Activated CD4-positive, alpha-beta T cell treated with anti-CD3 and anti-CD28 coated beads, Interleukin-2, amount 50 U/mL, for 16 hours (primary cell): ENCODE measurements around the gene CPED1.
"Not testable (repeated sequence)": the region's sequence is repeated elsewhere in the genome, so short reads cannot be mapped to it uniquely, and the experiment has no call there.

Experiments used
- DNase-seq: peaks from one replicate; pipeline ENCODE4 v3.0.0-alpha.2; 2020

Gene CPED1

DNA sequence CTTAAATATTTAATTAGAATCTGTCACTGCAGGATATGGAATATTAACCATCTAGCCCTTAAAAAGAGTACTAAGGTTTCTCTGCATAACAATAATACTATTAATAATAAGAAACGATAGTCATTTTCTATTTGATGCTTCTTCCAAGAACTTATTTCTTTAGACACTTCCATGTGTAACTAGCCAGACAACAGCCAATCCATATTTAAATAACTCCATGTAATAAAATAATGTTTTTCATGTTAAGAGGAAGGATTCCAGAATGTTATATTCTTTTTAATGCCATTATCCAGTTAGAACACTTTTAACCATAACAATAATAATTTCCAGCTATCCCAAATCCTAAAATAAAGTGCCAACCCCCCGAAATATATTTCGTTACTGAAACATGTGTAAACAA, 170.2 kb downstream of the CPED1 start:
- no peak for DNase-seq

DNA sequence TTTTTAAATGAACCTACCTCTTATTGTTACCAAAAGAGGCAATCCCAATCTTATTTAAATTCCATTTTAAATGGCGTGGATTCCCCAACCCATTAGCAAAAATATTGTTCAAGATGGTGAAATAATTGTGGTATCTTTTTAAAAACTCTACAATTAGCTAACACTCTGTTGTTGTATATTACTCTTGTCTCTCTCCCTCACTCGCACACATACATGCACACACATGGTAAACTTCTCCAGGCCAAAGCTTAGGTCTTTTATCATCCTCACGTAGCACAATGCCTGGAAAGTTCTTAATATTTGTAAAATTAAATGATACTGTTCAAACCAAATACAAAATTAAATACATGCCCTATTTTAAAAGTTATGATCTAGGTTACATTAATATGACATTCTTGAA, 171.0 kb downstream of the CPED1 start:
- DNase-seq, result no peak

DNA sequence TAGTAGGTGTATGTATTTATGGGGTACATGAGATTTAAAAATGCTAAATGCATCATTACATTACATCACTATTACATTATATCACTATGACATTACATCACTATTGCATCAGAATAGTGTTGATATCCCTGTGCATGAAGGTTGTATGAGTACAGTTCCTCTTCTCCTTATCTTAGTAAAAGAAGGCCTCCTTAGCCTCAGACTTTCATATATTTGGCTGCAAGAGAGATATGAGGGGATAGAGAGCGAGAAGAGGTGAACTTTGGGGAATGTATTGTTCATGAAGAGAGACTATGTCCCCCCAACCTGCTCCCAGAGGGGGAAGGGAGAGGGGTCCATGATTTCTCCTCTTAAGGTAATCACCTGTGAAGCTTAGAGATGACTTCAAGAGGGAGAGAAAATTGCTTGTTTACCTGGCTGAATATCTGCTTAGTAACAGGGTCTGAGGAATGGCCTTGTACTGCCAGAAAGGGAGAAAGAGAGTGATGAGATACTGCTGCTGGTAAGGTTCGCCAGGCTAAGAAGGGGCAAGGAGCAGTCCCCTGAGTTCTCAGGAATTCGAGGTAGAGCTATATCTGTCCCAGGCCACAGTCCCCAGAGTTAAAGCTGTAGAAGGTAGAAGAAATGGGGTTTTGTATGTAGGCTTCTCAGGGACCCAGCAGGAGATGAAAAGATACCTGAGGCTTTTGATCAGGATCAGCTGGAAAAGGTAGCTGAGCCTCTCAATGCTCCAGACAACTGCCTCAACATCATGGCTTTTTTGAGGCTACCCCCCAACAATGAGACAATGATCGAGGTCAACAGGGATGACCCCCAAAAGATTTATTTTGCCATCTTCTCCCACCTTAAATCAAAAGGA, 171.9 kb downstream of the CPED1 start:
- no peak for DNase-seq

DNA sequence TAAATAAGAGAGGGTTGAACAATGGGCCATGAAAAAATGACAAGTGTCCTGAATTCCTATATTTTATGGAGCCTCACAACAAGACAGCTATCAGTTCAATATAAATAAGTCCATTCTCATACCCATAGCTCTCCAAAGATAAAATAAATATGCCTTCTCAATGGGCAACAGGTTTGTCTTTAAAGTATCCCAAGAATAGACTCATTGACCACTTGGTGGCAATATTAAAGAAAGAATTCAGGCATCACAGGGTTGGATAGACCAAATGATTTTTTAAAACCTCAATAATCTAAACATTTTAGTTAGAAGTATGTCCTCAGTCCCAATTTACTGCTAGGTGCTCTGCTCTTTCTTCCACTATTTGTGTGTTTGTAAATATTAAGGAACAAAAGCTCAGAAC, 175.2 kb downstream of the CPED1 start:
- no peak for DNase-seq

DNA sequence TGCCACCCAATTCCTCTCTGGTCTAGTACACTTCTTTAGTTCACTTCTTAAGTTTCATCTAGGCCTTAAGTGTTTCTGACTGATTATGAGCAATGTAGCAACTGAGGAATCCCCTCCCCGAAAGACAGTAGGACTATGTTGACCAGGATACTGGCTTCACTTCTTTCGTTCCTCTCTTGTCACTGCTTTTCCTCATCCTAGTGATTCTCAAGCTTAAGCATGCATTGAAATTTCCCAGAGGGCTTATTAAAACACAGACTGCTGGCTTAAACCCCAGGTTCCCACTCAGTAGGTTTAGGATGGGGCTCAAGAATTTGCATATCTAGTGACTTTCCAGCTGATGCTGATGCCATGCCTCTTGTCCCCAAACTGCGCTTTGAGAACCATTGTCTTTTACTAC, 175.7 kb downstream of the CPED1 start:
- DNase-seq, result no peak

DNA sequence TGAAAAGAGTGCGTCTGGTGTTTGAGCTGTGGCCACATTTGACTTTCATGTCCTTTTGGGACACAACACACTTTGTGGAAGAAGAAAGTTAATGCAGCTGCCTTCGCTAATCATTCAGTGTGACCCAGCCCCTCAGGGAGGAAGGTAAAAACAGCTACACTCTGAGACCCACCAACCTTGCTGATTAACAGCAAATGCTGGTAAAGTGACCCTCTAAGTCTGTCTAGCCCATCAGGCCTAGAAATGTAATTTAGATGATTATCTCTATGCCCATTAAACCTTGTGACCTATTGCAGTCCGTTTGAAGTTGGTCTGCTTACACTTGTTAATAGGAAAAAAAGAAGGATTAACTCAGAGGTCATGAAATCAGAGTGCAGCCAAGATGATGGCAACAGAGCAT, 178.4 kb downstream of the CPED1 start:
- no peak for DNase-seq

DNA sequence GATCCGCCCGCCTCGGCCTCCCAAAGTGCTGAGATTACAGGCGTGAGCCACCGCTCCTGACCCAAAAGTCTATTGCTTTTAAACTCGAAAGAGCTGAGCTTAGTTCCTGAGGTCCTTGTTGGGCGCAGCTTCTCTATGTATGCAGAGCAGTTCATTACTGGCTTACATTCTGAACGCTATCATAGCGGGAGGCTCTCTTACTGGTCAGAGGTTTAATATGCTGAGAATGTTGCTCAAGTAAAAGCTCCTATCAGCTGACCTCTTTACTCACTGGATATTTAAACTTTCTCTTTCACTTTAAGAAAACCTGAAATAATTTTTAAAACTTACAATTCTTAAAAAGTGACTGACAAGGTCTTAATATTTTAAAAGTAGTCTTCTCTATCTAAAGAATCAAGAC, 179.5 kb downstream of the CPED1 start:
- DNase-seq, result no peak

DNA sequence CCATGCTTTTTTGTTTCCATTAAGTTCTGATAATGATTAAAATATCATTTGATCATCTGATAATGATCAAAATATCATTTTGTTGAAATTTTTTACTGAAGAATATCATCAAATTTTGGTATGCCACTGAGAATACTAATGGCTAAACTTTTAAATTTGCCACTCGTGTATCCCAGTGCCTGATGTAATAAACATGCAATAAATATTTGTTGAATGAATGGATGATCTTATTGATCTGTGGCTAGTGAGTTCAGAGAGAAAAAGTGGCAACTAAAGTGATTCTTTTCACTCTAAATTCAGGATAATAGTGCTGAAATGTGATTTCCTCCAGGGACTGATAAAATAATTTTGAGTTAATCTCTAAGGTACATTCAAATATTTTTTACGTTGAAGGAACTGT, 181.0 kb downstream of the CPED1 start:
- no peak for DNase-seq

DNA sequence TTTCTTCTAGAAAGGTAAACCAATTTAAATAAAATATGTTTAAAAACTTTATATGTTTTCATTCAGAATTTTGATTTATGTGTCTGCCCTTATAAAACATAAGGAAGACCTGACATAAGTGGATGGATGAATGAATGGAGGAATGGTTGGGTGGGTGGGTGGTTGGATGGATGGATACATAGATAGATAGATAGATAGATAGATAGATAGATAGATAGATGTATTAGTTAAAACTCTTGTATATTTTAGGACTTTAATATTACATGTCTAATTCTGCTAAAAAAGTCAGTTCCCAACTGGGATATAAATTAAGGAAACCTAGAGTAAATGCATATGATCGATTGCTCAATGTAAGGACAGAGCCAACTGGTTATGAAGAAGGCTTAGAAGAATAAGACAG, 184.0 kb downstream of the CPED1 start:
- DNase-seq, result no peak

DNA sequence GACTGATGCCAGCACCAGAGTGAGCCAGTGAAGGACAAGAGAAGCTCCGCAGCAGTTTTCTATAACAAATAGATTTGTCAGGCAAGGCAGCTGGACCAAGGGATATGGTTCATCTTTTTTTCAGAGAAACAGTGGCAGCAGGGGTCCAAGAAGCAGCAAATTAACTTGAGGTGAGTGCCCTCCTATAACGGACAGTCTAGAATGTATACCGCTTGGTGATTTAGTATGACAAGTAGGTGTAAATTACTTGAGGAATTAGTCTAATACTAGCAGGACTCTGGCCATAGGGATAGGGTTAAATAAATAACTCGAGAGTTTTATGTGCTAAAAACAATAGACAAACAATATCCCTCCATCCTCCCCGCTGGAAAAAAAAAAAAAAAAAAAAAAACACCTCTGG, 187.3 kb downstream of the CPED1 start:
- no peak for DNase-seq

DNA sequence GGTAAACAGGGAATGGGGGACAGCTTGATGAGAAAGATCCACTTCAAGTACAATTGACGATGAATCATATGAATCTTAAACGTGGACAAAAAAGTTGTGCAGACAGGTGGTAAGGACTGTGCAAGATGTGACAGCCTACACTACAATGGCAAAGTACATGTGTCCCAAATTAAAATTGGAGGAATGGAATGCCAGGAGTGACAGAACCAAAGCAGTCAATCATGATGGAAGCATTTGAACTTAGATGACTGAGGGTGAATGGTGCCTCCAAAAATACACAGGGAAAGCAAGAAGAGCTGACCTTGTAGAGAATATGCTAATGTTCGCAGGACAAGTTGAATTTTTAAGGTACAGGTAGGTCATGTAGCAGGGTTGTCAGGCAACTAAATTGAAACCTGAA, 189.9 kb downstream of the CPED1 start:
- DNase-seq, result no peak

DNA sequence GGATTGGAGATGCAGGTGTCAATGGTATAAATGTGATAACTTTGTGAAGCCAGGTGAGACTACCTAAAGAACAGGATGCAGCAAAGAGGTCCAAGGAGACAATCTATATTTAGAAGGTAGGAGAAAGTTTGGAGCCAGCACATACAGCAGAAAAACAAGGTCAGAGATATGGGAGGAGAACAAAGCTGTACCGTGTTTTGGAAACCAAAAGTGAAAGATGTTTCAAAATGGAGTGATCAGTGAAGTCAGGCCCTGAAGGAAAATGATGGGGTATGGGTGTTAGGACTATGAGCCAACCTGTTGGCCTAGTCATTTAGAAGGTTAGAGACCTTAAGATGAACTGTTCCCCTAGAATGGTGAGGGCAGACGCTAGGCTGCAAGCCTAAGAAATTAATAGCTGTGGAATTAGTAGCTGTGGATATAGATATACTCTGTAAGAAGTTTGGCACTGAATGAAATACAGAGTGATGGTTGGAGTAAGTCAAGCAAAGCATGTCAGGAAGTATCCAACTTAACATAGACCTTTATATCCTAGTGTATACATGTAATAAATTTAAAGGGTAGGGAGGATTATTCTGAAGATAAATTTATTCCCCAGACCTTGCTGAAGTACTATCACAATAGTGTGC, 190.5 kb downstream of the CPED1 start:
- no peak for DNase-seq

DNA sequence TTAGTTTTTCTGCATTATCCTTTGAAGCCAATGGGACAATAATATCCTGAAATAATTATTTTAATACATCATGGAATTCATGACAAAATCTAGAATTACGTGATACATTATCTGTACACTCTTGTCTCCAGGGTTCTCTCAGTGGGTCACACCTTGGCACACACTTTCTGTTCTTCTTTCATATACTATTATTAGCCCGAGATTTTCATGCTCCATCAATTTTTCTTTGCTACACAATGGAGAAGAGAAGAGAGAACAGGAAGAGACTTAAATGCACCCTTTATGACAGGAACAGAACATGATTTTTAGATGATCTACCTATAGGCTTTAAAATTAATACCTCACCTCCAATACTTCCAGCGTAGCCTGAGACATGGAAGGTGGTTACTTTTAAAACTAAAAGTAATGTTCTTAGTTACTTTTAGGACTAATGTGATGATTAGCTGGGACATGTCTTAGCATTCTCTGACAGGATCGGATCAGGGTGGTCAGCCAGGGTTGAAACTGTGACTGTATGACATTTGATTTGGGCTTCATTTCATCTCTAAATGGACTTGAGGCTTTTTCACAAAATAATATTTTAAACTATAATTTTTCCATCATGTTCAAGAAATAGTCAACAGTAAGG, 192.0 kb downstream of the CPED1 start:
- no peak for DNase-seq

DNA sequence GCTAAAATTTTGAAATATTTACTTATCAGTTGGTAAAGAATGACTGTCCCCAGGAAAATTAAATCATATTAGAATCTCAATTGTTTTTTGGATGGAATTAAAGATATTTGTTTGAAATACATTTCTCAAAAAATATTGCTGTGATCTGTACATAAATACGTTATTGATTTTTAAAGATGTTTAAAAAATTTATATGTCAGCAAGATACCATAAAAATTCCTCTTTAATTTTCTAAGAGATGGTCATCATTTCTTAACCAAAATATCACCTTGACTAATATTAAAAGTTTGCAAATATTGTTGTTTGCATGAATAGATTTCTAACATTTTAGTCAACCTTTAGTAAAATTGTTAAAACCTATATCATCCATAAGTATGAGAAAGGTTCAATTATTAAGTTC, 192.8 kb downstream of the CPED1 start:
- no peak for DNase-seq

DNA sequence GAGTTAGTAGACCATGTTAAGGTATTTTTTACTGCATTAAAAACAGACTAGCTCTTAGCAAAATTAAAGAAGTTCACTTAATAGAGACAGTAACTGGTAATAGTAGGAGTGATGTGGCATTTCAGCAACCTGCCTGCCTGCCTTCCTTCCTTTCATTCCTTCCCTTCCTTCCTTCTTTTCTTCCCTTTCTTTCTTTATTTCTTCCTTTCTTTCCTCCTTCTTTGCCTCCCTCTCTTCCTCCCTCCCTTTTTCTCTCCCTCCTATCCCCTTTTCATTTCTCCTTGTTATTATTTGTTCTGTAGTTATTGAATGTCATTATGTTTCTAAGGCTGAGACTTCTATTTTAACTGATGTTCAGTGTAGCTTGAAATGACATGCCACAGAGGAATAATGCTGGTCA, 193.8 kb downstream of the CPED1 start:
- DNase-seq, result no peak

DNA sequence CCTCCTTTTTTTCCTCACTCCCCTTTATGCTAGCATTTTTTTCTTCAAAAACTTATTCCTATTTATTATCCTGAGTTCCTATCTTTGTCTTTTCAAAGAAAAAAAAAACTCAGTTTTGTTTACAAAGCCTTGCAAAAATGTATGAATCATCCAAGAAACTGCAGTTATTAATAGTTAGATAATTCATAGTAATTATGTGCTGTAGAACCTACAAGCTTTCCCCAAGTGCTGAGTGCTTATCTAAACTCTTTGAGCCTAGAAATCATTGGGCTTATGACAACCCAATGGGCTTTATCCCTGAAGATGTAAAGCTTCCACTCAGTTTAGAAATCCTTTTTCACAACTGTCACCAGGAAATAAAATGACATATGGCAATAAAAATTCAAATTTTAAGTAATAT, 194.4 kb downstream of the CPED1 start:
- no peak for DNase-seq

DNA sequence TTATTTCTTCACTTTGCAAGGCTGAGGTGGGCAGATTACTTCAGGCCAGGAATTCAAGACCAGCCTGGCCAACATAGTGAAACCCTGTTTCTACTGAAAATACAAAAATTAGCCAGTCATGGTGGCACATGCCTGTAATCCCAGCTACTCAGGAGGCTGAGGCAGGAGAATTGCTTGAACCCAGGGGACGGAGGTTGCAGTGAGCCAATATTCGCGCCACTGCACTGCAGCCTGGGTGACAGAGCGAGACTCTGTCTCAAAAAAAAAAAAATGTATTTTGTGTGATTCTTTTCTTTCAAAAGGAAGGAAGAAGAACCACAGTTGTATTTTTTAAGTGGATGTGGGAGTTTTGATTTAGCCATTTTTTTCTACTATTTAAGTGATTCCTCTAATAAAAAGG, 195.4 kb downstream of the CPED1 start:
- not testable (repeated sequence) for DNase-seq

DNA sequence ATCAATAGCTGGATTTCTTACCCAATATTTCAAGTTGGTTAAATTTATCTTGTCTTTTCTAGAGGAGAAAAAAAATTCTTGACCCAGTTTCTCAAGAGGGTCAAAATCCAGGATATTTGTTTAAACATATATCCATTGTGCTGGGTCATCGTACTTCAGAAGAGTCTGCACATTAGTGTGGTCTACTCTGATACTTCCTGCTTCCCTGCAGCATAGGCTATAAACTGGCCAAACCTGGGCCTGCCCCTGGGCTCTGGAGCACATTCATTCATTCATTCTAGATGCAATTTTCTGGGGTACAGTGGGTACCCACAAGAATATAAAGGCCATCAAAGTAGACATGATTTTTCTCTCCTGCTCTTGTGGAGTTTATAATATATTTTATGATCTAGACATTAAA, 198.2 kb downstream of the CPED1 start:
- DNase-seq, result no peak

DNA sequence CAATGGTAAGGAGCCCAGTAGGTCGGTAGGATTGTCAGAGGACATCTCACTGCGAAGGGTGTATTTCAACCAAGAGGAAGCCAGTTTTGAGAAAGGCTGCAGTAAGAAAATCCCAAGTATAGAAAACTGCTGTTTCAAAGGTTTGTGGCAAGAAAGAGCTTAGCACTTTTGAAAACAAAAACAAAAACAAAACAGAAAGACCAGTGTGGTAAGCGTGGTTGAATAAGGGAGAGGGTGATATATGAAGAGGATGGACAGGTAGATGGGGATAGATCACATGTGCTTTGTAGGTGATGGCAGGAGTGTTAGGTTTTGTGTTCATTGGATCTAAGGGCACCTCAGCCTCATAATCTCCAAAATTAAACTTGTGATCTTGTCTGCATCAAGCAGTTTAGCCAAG, 198.7 kb downstream of the CPED1 start:
- DNase-seq, result no peak

DNA sequence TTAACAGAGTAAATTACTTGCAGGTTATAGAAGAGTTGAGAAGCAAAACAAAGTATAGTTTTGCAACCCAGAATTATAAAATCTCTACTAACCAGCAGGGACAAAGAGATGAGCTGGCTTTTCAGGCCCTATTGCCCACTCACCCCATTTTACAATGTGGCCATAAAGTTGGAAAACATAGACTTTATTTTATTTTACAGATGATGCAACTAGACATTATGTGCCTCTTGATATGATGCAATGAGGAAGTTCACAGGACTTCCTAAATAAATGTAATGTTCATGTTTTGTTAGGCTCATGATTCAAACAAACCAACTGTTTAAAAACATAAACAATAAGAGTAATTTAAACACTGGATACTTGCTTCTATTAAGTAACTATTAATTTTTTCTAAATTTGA, 199.2 kb downstream of the CPED1 start:
- DNase-seq, result no peak

DNA sequence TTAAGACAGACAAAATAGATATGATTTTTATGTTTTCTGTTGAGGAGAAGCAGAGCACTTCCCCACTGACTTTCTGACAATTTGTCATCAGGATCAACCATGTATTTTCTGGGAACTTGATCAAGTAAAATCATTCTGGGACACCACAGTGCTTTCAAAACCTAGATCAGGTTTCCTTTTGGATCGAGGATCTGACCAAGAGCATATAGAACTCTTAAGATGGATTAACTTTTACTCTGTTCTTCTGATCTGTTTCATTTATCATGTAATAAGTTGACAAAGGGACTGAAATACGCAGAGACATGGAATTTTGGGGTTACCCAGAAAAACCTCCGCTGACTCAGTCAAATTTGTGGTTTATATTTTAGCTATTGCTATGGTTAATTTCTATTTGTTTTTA, 204.3 kb downstream of the CPED1 start:
- DNase-seq, result no peak

DNA sequence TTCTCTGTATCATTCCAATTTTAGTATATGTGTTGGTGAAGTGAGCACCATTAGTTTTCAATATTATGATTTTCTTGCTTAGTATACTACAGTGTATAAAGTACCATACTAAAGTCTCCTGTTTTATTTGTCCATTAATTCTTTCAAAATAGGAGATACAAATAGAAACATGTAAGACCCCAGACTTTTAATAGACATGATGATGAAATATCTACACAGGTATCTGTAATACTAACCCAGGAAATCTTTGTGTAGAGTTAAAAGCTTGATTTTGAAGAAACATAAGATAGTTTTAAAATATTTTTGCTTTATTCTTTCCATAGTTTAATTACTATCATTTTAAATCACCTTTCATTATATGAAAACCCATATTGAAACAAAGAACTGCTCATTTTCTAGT, 206.5 kb downstream of the CPED1 start:
- DNase-seq, result no peak

DNA sequence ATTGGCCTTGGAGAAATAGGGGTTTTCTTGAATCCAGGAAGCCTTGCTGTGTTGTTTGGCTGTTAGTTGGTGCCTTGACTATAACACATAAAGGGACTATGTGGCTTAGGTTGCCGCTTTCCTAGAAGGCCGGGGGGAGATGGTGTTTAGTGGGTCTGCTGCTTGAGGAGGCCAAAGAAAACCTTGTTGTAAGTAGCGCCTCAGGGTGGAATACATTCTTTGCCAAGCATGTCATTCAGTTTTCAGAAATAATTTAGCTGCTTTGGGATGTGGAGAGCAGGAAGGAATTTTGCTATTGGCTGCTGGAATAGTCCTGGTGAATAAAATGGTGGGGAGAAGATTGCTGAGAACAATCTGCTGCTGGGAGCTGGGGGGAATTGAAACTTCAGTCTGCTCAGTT, 207.4 kb downstream of the CPED1 start:
- DNase-seq, result no peak

DNA sequence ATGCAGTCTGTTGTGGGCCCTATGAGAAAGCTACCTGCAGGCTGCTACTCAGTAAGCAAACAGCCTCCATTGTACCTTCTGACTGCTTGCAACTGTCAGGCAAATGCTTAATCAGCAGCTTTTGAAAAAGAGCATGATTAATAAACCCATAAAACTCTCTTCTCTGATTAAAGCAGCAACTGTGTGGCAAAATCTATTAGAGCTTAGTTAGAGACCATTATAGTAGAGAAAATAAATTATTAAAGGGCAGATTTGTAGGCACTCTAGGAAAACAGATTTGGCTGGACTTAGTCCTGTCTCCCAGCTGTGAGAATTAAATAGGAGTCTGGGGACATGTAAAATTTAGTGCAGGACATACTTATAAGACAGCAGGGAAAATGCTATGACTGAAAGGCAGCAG, 207.8 kb downstream of the CPED1 start:
- DNase-seq, result no peak
